Testis (tissue), 2 donors: Measurements from ENCODE around the gene SERGEF.

Experiments used
- CTCF ChIP-seq, 3 experiments: fragments of 450-650 bp in 2 of 3; fragments of 200-600 bp in 1 of 3; sonication (generic) in 1 of 3; IDR thresholded peaks; one replicate each; pipeline ENCODE4 v1.5.1; 2016 to 2019; ENCODE audit warnings: antibody characterized with exemption in 3 of 3, mild to moderate bottlenecking in 2 of 3, moderate library complexity in 1 of 3
- POLR2A ChIP-seq: fragments of 450-650 bp; IDR thresholded peaks from one replicate; pipeline ENCODE4 v1.6.1; 2017; ENCODE audit warnings: antibody characterized with exemption, mild to moderate bottlenecking, moderate library complexity

DNA sequence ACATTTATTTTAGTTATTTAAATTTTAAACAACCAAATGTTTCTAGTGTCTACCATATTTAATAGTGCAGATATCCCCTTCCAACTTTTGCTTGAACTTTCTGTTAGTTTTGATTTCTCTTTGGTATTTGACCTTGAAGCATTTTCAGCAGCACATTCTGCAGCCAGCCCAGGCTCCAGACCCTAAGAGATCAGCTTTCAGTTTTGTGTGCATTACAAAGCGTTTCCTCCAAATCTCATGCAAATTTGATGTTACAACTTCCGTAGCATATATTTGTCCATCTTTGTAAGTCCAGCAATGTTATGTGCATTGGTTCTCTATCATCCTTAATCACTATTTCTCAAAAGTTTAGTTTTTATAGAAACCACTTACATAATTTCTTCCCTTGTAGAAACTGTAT lies 14.6 kb upstream of the SERGEF start:
- TF ChIP-seq CTCF (IDR thresholded peaks at IDR 0.05) (no peak), POLR2A (no peak)
